ENCODE results near the gene EGFR. TPM values are rescaled to one million over a fixed set of nuclear protein-coding genes. Genes with fewer than 3 reads are reported as not detected.

EGFR gene
- total RNA-seq, 1 donor from 2014 or later: not detected

DNA sequence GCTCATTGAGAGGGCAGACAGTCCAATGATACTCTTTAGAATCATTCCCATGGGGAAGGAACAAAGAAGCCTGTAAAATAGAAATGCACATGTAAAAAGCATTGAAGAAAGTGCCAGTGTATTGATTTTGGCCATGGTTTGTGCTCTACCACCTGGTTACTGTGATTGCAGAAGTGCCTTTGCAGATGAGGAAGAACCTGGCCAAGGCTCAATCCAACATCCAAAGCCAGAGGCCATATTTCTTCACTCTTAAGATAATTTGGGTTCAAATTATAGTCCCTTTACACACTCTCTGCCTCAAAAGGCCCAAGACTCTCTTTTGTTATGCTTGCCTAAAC, 122.1 kb downstream of the EGFR start:
- intact Hi-C loops (cut with micrococcal nuclease): no loop called here

DNA sequence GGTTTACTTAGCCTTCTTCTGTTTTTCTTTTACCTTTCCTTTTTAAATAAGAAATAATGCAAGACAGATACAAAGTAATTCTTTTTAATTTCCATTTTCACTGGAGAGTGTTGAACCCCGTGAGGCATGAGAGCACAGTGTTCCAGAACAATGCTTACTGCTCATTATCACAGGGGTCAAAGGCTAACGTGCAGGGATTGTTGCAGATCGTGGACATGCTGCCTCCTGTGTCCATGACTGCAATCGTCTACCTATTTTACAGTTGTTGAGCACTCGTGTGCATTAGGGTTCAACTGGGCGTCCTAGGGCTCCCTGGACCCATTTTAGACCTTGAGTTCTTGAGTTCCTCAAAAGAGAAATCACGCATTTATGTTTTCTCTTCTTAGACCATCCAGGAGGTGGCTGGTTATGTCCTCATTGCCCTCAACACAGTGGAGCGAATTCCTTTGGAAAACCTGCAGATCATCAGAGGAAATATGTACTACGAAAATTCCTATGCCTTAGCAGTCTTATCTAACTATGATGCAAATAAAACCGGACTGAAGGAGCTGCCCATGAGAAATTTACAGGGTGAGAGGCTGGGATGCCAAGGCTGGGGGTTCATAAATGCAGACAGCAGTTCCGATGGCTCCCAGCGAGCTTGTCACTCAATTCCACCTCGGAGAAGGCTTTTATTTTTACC, 124.2 kb downstream of the EGFR start:
- intact Hi-C loops (cut with micrococcal nuclease): no loop called here

DNA sequence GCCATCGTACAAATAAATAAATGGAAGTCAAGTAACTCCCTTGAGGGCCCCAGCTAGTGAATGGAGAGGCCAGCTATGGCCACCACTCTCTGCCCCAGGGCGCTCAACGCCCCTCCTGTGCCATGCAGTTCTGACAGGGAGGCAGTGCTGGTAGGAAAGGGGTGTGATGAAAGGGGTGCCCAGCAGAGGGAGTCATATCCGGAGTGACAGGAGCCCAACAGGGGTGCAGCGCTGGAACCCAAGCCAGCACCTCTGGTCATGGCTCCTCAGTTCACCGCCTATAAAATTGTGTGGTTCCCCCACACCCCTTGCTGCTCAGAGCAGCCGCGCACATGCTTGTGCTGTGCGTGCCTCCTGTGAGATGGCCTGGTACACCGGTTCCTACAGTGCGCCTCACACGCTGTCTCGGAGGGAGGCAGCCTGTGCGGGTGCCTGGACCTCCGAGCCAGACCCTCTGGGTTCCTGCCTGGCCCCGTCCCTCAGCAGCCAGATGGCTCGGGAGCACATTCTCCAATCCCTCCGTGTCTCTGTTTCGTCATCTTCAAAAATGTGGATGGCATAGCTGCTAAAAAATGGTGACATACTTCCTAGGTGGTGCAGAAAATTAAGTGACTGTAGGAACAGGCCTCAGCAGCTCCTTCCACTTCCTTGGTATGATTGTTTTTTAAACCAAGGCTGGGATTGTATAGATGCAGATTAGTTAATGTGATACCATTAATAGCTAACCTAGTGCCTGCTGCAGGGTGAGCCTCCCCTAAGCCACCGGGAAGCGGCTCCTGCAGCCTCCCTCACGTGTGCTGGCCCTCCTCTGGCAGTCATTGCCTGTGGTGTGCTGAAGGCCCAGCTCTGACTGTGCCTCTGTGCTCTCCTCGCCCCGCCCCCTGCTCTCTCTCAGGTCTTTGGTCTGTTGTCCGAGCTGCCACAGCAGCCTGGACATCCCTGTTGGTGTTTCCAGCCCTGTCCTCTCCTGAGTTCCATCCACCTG, 125.8 kb downstream of the EGFR start:
- intact Hi-C loops (cut with micrococcal nuclease): no loop called here

DNA sequence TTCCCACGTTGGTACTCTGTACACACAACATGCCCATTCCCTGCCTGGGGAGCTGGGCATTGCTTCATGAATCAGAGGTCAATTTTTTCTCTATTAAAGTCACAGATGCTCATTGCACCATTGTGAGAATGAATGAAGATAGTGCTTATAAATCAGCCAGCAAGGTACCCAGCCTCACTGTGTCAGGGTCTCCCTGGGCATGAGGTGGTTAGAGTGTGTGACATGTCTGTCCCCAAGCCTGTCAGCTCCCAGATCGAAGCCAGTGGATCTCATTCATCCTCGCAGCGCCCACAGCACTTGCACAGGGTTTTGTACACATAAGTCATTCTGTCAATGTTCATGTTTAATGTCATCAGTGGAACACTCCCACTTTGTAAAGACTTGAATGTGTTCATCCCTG, 126.8 kb downstream of the EGFR start:
- intact Hi-C loops (cut with micrococcal nuclease): no loop called here

DNA sequence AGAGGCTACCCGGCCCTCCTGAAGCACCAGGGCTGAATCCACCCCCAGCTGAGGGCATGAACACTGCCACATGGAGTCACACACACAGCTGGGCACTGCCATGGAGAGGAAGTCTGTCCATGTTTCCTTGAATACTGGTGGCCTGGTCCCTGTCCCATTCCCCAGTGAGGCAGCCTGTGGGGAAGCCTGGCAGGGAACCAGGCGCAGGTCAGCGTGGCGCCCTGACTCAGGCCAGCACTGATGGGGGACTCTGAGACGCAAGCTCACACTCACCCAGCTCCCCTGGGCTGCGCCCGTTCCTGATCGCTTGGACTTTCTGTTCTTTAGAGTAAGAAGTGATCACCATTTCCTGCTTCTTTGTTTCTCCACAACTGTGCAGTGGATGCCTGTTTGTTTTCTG, 128.3 kb downstream of the EGFR start:
- intact Hi-C loops (cut with micrococcal nuclease): no loop called here

DNA sequence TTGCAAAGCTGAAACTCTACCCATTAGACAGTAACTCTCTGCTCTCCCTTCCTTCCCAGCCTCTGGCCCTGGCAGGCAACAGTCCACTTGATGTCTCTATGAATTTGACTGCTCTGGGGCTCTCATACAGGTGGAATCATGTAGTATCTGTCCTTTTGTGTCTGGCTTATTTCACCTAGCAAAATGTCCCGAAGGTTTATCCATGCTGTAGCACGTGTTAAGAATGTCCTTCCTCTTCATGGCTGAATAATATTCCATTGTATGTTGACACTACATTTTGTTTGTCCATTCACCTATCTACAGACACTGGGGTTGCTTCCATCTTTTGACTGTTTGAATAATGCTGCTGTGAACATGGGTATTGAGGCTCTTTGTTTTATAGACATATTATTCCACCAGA, 128.9 kb downstream of the EGFR start:
- intact Hi-C loops (cut with micrococcal nuclease): no loop called here

DNA sequence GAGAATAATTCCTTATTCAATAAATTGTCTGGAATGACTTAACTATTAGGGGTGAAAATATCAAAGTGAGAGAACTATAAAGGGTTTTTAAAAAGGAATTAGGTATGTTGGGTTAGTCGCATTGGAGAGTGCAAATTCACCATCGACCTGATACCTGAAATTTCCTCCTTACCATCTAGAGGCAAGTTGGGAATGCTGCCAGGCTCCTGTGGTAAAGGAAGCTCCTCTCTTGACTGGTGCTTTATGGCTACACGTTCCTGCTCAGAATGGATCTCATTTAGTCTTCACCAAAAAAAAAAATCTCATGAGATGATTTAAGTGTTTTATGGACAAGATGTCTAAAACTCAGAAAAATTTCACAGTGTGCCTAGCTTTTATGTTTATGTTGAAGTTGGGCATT, 129.8 kb downstream of the EGFR start:
- intact Hi-C loops (cut with micrococcal nuclease): no loop called here

DNA sequence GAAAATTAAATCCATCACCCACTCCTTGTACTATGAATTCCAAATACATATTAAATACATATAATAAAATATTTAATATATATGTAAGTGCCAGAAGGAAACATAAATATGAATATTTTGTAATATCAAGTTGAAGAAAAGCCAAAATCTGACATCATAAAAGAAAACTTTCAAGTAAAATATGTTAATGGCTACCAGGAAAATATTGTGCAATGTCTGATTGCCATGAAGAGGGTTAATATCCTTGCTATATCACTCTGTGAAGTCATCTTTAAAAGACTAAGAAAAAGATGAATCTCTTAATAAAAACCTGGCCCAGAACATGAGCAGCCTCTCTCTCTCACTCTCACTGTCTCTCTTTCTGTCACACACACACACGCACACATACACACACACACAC, 130.2 kb downstream of the EGFR start:
- intact Hi-C loops (cut with micrococcal nuclease): no loop called here

DNA sequence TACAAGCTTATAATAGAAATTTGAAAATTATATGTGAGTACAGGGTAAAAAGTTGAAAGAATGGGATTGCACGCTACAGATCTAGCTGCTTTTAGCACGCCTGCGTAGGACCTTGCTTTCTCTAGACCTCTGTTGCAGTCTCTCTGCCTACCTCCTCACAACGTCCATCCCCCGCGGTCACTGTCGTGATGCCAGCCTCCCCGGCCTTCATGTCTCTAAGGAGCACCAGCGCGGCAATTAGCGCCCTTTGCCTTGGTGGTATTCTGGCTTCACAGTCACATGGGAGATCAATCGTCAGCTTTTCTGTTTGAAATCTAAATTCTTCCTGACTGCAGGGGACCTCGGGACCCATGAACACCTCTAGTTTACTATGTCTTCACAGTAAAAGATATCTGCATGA, 131.3 kb downstream of the EGFR start:
- intact Hi-C loops (cut with micrococcal nuclease): no loop called here

DNA sequence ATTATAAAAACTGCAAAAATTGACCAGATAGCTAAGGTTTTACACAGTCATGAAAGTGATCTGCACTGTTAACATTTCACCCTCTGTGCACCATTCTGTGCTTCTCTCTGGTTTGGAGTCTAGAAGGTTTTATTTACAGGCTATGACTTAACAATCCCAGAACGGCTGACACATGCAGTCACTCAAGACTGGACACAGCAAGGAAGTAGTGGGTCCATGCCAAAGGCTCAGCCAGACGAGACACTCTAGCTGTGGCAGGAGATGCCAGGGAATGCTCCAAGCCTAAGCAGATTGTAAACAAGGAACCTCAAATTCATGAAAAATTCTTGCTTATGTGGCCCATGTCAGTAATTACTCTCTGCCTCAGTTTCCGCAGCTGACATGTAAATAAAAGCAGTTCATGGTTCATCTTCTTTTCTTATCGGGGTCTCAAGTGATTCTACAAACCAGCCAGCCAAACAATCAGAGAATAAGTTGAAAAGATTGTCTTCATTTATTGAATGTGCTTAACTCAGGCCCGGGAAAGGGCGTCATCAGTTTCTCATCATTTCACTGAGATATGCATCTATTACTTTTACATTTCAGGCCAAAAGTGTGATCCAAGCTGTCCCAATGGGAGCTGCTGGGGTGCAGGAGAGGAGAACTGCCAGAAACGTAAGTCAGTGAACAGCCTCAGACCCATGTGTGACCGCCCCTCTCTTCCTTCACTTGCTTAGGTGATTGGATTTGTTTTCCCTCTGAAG, 132.1 kb downstream of the EGFR start:
- intact Hi-C loops (cut with micrococcal nuclease): no loop called here

DNA sequence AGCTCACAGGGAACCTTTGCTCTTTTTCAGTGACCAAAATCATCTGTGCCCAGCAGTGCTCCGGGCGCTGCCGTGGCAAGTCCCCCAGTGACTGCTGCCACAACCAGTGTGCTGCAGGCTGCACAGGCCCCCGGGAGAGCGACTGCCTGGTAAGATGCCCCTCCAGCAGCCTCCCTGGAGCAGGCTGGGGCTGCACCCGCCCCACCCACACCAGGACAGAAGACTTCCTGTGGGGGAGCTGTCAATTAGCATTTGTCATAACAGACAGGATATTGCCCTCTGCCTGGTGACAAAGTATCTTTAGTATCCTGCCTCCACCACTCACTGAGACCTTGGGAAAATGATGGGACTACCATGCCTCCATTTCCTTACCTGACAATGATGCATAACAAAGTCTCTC, 133.7 kb downstream of the EGFR start:
- intact Hi-C loops (cut with micrococcal nuclease): no loop called here

DNA sequence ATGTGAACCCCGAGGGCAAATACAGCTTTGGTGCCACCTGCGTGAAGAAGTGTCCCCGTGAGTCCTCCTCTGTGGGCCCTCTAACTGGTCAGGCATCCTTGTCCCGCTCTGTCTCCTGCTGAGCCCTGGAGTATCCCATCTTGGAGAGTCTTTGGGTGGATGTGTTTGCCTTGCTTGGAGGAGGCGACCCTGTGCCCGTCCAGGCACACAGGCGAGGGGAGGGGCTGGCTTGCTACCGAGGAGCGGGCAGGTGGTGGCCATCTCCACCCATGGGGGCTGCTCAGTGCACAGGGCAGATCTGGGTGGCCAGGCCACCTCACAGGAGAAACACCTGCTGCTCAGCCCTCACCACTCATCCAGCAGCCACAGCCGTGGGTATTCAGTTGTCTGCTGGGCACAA, 135.3 kb downstream of the EGFR start:
- intact Hi-C loops (cut with micrococcal nuclease): no loop called here

DNA sequence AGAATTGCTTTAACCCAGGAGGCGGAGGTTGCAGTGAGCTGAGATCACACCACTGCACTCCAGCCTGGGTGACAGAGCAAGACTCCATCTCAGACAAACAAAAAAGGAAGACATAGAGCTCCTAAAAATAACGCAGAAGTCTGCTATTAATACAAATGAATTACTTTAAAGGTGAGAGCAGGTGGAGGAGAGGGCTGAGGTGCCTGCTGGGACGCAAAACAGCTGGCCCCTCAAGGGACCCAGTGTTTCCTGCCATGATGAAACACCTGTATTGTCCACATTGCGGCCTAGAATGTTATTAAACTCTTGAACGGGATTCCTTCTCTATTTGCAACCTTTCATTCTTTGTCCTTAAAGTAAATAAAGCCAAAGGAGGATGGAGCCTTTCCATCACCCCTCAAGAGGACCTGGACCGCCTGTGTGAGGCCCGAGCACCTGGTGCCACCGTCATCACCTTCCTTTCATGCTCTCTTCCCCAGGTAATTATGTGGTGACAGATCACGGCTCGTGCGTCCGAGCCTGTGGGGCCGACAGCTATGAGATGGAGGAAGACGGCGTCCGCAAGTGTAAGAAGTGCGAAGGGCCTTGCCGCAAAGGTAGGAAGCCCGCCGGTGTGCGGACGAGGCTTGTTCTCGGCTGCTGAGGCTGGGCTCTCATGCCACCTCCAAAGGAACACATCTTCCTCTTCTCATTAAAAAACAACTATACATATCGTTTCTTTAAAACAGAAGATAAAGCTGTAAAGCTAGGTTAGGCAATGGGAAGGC, 136.7 kb downstream of the EGFR start:
- intact Hi-C loops (cut with micrococcal nuclease): no loop called here

DNA sequence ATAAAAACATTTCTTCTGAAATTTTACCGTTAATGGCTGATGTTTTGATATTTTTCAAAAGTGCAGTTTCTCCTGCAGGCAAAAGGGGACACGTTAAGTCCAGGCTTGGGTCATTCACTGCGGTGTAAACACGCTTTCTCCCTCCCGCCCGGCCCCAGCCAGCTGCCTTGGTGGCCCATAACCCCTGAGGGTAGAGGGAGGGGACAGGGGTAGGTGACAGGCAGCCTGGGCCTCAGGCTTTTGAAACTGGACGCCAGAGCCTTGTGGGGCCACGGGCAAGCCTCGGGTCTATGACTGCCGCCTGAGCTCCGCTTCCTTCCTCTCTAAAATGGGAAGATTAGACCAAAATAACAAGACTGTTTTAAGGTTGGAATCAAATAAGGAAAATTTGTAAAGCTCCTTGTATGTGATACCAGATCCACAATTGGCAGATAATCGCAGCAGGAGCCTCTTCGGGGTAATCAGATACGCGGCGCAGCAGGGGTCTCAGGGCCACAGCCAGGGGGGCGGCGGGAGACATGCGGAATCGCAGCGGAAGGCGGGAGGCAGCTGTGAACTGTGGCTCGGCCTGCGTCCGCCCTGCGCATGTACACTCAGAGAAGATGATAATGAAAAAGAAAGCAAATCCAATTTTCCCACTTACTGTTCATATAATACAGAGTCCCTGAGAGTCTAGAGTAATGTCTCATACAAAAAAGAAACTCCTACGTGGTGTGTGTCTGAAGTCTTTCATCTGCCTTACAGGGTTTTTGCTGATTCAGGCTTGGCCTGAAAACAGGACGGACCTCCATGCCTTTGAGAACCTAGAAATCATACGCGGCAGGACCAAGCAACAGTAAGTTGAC, 138.3 kb downstream of the EGFR start:
- intact Hi-C loops (cut with micrococcal nuclease): no loop called here

DNA sequence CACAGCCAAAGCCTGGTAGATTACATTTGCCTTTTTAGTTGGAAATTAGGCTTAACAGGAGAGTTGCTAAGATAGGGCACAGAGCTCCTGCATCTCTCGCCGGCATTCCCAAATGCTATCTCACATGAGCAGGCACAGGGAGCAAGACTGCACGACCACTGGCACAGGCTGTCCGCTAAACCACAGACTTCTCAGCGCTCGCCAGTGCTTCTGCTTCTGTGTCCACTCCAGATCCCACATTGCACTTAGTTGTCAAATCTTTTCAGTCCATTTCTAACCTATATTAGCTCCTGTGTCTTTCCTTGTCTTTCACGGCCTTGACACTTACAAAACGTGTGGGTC, 138.9 kb downstream of the EGFR start:
- intact Hi-C loops (cut with micrococcal nuclease): no loop called here

DNA sequence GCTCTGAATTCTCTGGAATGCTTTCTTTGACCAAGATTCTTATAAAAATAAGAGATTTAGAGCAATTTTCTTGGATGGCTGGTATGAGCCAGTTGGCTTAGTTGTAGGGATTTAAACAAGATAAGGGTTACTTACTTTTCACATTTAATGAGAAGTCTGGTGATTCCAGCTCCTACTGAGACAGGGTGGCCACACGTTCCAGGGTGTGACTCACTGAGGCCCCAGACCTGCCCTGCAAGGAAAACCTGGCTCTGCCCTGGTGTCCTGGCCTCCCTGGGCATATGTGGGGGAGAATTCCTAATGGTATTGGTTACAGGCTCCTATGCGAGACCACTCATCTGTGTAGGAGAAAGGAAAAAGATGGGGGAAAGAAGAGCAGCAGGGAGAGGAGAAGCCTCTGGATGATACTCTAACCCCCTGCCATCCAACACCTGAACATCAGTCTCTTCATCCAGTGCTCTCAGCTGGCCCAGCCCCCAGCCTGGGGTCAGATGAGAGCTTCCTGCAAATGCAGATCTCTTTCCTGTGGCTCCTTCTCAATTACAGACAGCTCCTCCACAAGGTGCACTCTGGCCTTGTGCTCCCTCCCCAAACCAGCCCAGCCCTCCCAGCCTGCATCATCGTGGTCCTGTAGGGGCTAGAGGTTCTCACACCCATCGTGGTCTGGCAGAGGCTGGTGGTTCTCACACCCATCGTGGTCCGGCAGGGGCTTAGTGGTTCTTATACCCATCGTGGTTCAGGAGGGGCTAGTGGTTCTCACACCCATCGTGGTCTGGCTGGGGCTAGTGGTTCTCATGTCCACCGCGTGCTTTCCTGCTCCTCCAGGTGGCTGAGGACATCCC, 139.9 kb downstream of the EGFR start:
- intact Hi-C loops (cut with micrococcal nuclease): no loop called here

DNA sequence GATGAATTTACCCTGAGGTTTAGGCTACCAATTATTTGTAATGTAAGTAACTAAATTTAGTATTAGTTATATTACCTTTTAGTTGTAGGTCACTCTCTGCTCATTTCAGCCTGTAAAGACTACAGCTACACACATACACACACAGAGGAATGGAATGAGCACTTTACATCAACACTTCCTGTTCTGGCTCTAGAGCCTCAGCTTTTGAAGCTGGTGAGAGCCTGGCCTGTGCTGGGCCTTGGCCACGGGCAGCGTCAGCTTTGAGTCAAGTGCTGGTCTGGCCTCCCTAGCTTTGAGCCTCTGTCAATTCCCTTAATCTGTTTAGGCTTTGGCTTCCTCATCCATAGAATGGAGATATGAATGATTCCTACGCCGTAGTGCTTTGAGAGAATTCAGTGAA, 141.7 kb downstream of the EGFR start:
- intact Hi-C loops (cut with micrococcal nuclease): no loop called here

DNA sequence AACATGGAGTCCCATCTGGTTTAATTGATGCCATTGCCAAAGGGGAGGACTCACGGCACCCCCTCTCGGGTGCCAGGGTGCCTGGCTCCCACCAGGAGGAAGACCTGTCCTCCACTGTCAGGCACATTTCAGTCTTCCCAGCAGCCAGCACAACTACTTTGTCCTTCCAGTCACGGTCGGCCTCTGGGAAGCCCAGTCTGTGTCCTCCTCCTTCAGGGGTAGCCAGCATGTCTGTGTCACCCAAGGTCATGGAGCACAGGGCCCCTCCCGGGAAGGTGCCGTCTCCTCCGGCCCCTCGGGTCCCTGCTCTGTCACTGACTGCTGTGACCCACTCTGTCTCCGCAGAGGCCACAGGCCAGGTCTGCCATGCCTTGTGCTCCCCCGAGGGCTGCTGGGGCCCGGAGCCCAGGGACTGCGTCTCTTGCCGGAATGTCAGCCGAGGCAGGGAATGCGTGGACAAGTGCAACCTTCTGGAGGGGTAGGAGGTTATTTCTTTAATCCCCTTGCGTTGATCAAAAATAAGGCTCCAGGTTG, 142.4 kb downstream of the EGFR start:
- intact Hi-C loops (cut with micrococcal nuclease): no loop called here

DNA sequence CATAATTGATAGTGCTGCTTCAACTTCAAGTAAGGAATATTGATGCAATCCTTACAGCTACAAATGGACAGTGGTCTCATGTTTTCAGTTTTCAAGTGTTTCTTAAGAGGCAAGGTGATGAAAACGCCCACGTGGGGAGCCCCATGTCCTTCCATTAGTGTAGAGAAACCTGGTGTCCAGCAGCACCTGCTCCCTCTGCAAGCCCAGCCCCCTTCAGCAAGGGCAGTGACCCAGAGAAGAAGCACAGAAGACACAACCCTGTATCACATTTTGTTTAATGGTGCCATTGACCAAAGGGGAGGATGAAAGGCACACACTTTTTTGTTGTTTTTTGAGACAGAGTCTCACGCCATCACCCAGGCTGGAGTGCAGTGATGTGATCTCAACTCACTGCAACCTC, 143.7 kb downstream of the EGFR start:
- intact Hi-C loops (cut with micrococcal nuclease): no loop called here
